Right ventricle myocardium superior (tissue), 1 donor: ENCODE results near the gene PERP. TPM values are rescaled to one million over a fixed set of nuclear protein-coding genes. Genes with fewer than 3 reads are reported as not detected.

Experiments used
- ATAC-seq: fragments of 200-7000 bp; cut with Tn5 transposase; one replicate; pipeline ENCODE4 v1.9.1; 2020; ENCODE audit warnings: mild to moderate bottlenecking; ENCODE audit not compliant: poor library complexity
- DNase-seq: peaks from one replicate; pipeline ENCODE4 v3.0.0-alpha.2; 2020
- intact Hi-C: fragments of 100-400 bp; cut with DNase I; formaldehyde crosslinking; loops from one replicate; pipeline ENCODE4 v1.11.2; 2022
- total RNA-seq: library from RNA; stranded (reverse); fragmentation: NEBNext Ultra II Directional; extraction: Animal tissue kit (Norgen Biotek cat#: 25700); gene quantifications from one replicate; pipeline ENCODE4 v1.2.1, GENCODE V29; 2021
- donor health status: DM: no; HTN: yes; CAD: no; lungs with severe emphysema.

The PERP gene
- total RNA-seq, 1 donor from 2014 or later = 42.1 TPM

DNA sequence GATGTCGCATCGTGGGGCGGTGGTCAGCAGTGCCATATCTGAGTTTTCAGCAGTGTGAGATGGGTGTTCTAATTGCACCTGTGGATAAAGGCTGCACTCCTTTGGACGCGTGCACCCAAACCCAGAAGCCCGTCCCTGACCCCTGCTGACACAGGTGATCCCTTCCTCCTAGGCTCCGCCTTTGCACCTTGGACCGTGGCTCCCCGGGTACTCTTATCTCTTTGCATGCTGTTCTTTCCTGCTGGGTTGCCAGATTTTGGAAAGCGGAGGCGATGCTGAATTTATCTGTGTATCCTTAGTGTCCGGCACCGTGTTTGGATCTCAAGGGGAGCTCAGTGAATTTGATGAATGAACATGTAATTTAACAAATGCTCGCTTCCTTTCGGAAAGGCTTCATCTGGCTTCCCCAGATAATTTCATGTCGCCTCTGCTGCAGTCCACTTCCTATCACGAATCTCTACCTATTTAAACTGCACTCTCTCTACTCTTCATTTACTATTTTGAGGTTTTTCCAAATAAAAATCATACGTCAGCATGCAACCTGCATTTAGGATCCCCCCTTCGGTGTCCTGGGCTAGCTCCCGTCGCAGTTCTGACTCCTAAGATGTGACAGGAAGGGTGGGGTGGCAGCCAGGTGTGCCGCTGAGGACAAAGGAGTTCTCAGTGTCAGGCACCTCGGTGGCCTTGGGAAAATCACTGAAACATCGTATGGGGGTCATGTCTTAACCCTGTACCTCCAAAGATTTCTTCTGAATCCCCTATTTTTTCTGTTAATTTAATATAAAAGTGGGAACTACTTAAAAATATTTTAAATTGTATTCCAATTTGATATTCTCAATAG is 753 bp upstream of the PERP start:
- ATAC-seq (peak; percentile 39), DNase-seq (no peak)
- intact Hi-C loops = loop anchor here (2.0 to 10.0 kb wide), 2 partner anchors 105 to 403 kb away; no protein-coding TSS in a partner anchor

DNA sequence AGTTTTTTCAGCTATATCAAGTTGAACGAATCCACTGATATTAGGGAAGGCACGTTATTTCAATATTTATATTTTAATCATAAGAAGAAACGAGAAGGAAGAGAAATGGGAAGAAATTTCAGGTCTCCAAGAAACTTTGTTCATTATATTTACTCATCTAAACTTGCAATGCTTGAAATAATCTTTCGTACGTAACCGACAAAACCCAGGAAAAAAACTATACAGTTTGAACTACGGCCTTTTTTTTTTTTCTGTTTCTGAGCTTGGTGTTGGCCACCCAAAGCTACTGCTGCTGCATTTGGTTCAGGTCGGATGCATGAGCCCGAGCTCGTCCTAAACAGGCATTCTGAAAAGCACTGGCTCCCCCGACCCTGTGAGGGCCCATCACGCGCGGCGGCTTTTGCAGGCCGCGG is 548 bp downstream of the PERP start:
- ATAC-seq = no peak

GRCh38 chr6:138105880-138106664 is 1.1 kb downstream of the PERP start:
- intact Hi-C loops = loop anchor here (10.0 kb wide), 1 partner anchor 401 kb away; no protein-coding TSS in a partner anchor
- DNase-seq (no peak), ATAC-seq (no peak)

More for the DNA sequence above, 548 bp downstream of the PERP start:
- DNase-seq = no peak
- intact Hi-C loops = loop anchor here (10.0 kb wide), 1 partner anchor 402 kb away; no protein-coding TSS in a partner anchor

DNA sequence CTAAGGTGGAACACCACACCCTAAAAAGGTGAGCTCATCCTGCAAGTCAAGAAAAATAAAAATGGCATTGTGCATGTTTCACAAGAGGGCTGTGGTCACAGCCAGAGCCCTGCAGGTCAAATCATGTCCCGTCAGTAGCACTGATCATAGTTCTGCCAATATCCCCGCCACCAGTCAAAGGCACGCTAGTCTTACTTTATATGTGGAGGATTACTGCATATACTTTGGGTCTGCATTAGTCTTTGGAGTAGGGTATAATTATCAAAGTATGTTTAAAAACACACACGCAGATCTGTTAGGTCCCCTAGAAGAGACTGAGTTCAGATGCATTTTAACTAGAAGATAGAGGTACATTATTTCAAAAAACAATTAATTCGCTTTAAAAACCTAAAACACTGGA is 1.8 kb downstream of the PERP start:
- DNase-seq = no peak
- no peak for ATAC-seq
- intact Hi-C loops = loop anchor here (10.0 kb wide), 1 partner anchor 401 kb away; no protein-coding TSS in a partner anchor

- no peak for ATAC-seq
- no peak for DNase-seq
- intact Hi-C loops = loop anchor here (10.0 kb wide), 1 partner anchor 400 kb away; no protein-coding TSS in a partner anchor
These were observed 2.5 kb downstream of the PERP start for GRCh38 chr6:138104618-138105213.

- ATAC-seq = no peak
- intact Hi-C loops = loop anchor here (10.0 kb wide), 1 partner anchor 399 kb away; no protein-coding TSS in a partner anchor
These were observed 3.3 kb downstream of the PERP start for GRCh38 chr6:138103871-138104270.

DNA sequence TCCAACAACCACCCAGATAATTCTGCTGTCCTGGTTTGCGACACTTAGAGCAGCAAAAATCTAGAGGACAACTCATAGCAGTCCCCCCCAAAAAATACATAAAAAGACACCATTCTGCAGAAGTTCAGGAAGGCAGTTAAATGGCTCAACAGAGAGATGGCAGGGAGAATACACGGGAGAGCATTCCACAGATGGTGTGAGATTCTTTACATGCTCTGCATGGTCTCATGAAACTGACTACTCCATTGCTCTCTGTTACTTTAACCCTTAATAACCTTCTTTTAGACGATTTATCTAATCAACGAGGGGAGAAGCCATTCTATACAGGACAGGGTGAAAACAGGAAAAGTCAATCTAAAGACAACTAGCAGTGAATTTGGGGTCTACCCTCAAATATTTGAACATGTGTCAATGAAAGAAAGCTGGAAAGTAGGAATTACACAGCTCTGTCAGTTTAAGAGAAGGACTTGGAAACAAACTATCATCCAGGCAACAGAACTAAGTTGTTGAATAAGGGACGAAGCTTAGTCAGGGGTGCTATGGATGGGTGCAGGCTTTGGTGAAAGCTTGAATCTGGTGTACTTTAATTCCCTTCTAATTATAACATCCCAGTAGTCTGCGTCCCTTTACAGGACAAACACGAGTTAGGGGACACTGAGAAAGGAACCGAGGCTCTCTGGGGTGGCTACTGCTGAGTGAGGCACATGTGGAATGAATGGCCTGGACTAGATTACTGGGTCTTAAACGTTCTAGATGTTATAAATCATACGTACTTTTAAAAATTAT is 5.1 kb downstream of the PERP start:
- peak; percentile 73 for ATAC-seq
- intact Hi-C loops = loop anchor here (10.0 kb wide), 1 partner anchor 397 kb away; no protein-coding TSS in a partner anchor
- DNase-seq = no peak

More at GRCh38 chr6:138103871-138104270, 3.3 kb downstream of the PERP start:
- DNase-seq = no peak

DNA sequence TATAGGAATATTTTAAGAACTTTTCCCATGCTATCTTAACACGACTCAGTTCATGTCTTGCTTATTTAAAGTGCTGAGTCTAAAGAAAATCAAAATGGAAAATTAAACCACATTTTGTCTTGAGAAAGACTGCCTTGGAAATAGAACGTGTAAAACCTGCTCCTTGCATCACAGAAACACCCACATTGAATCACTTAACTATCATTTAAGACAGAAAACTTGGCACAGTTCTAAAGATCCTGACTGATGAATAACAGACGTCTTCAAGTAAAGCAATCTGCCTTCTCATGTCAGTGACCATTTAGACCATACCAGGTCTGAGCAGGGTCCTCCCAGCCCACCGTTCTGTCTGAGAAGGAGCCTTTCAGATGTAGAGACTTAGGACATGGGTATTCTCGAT is 7.4 kb downstream of the PERP start:
- intact Hi-C loops = loop anchor here (10.0 kb wide), 1 partner anchor 395 kb away; no protein-coding TSS in a partner anchor
- ATAC-seq (no peak), DNase-seq (no peak)

GRCh38 chr6:138098306-138098705 is 8.9 kb downstream of the PERP start:
- intact Hi-C loops = no loop called here
- DNase-seq (no peak), ATAC-seq (no peak)

GRCh38 chr6:138094260-138094659 is 13.0 kb downstream of the PERP start:
- intact Hi-C loops = no loop called here
- no peak for DNase-seq

GRCh38 chr6:138093632-138094031 is 13.6 kb downstream of the PERP start:
- intact Hi-C loops = no loop called here
- no peak for ATAC-seq
- DNase-seq = no peak

More at GRCh38 chr6:138094260-138094659, 13.0 kb downstream of the PERP start:
- no peak for ATAC-seq

DNA sequence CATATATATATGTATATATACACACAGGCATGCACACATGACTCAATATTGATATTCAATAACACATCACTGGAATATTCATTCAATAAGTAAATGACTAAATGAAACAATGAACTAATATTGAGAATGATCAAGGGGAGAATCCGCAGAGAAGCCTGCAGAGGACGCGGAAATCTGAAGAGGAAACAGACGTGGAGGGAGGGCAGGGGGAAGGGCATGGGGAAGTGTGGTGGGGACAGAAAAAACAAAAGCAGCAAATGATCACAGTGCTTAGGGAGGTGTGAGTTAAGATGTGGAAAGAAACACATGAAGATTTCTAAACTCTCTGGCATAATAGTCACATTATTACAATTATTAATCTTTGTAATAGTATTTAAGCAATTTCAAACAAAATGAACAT is 14.5 kb downstream of the PERP start:
- DNase-seq = no peak
- ATAC-seq = no peak
- intact Hi-C loops = no loop called here

DNA sequence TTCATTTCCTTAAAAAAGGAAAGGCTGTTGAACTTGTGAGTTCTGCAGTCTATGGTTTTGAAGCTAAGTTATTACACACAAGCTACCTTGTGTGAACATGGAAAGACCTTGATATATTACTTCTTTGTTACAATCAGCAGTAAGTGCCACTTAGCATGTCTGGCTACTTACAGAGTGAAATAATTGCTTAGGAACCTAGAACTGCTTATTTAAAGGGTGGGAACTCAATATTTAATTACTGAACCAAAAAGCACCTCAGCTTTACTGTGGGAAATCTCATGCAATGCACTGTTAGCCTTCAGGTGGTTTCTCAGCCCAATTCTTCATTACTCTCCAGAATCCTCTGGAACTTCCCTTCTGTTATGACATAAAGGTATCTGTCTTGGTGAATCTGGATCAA is 17.9 kb downstream of the PERP start:
- ATAC-seq (no peak), DNase-seq (no peak)
- intact Hi-C loops = no loop called here

DNA sequence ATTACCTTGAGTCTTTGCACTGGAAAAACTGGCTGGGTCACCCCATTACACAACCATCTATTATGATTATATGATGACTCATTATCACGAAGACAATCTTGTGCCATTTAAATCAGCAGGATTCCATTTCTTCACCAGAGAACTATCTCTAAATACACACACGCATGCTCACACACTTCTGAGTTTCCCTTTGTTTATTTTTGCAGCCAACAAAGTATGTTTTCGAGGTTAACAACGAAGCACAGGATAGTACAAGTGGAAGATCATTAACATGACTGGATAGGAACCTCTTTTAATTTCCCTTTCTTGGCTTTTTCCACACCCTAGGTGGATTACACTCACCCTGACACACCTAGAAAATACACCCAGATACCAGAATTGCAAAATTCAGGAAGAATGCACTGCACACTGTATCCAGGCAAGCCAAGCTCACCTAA is 18.9 kb downstream of the PERP start:
- no peak for DNase-seq
- no peak for ATAC-seq
- intact Hi-C loops = no loop called here

DNA sequence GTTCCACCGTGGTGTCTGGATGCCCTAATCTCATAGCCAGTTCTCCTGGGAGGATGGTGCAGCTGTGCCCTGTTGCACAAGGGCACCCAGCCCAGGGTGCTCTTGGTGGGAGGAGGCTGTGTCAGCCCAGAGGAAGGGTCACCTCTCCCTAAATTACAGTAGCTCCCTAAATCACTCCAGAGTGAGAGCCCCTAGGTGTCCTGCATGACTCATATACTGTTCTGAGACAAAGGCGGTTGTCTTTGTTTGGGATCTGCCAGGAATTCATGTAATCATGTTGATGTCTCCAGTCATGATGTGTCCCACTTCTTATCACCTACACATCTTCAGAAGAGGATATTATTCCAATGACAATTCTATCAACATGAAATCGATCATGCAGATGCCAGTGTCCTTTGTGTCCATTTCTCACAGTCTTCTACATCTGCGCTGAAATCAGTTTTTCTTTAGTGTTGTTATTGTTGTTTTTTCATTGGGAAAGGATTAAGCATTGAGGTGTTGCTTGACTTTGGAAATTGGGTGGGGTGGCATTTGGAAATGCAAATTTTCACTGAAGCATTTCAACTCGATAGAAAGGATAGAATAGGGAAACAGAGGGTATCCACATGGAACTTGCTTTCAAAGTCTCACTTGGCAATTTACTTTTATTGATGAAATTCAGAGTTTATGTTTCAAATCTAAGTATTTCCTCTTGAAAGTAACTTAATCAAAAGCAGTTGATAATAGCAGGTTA is 19.5 kb downstream of the PERP start:
- intact Hi-C loops = no loop called here
- ATAC-seq (no peak), DNase-seq (no peak)

DNA sequence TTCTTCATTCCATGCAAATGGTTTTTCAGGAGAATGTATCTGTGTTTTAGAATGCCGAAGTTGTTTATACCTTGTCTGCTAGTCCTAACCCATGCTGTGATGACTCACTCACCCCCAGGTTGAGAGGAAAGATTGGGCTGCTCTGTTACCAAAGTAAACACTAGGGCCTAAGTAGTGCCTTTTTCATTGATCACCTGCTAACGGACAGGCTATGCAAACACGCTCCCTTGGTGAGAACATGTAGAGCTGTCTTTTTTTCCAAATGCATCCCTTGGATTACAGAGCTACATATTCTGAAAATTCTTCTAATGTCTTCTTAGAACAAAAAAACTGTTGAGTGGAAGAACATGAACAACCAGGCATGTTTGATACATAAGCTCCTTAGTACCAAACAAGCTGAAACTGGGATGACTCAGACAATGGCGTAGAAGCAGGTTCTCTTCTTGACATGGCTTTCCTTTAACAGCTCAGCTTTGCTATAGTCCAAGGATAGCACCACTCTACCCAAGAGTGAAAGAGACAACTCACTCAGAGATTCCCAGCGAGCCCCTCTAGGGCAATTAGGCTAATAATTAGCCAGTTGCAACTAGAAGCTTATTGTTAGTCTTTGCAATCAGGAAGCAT is 20.5 kb downstream of the PERP start:
- DNase-seq = no peak
- intact Hi-C loops = no loop called here
- ATAC-seq = no peak

DNA sequence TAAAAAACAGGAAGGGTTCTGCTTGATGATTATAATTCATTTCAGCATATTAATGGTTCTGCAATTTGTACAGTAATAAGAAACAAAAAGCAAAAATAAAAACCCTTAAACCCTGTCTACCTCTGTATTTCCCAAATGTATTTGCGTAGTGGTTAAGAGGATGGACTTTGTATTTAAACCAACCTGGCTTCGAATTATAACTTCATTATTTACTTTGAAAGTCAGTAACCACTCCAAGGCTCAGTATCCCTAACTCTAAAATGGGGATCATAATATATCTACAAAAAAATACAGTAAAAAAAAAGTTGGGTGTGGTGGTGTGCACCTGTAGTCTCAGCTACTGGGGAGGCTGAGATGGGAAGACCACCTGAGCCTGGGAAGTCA is 21.4 kb downstream of the PERP start:
- ATAC-seq (no peak), DNase-seq (no peak)
- intact Hi-C loops = no loop called here
